ENCODE results near the gene PRIM1.

DNA sequence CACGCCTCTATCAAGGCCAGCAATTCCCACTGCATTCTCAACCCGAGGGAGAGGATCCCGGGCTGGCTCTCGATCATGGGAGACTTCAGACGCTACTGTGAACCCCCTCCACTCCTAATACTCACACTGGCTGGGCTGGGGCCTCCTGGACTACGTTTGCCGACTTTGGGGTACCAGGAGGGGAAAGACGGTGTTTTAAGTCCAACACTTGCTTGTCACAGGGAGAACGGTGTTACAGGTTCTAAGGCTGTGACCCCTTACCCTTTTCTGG, 27.5 kb downstream of the PRIM1 start:
- TF ChIP-seq EZH2 (IDR thresholded peaks at IDR 0.05; ENCODE audit: low read length): no peak
- no peak for TF ChIP-seq CTCF (optimal IDR thresholded peaks at IDR 0.05 in 1 of 3, IDR thresholded peaks at IDR 0.05 in 1 of 3, conservative IDR thresholded peaks at IDR 0.05 in 1 of 3; ENCODE audit: extremely low read depth in 1 of 3, insufficient read depth in 2 of 3, low read length in 3 of 3)

All from keratinocyte (primary cell).